HG02623 (cell line): Measurements from ENCODE around the gene PTPRN2.
"Not testable (repeated sequence)": the region's sequence is repeated elsewhere in the genome, so short reads cannot be mapped to it uniquely, and the experiment has no call there.

Experiments used
- ATAC-seq: cut with Tn5 transposase; IDR thresholded peaks from one replicate; pipeline ENCODE4 v1.9.1; 2021; ENCODE audit warnings: moderate library complexity; ENCODE audit not compliant: unreplicated experiment

The PTPRN2 gene

GRCh38 chr7:157895098-157895497, 692.5 kb downstream of the PTPRN2 start:
- not testable (repeated sequence) for ATAC-seq

- ATAC-seq = no peak
These were observed 694.0 kb downstream of the PTPRN2 start for GRCh38 chr7:157893535-157894044.

- no peak for ATAC-seq
These were observed 694.7 kb downstream of the PTPRN2 start for GRCh38 chr7:157892751-157893523.

- no peak for ATAC-seq
These were observed 696.7 kb downstream of the PTPRN2 start for GRCh38 chr7:157890921-157891401.

- ATAC-seq = no peak
These were observed 698.1 kb downstream of the PTPRN2 start for GRCh38 chr7:157889480-157889879.

- no peak for ATAC-seq
These were observed 699.0 kb downstream of the PTPRN2 start for GRCh38 chr7:157888579-157888978.

- no peak for ATAC-seq
These were observed 700.2 kb downstream of the PTPRN2 start for GRCh38 chr7:157887400-157887799.

GRCh38 chr7:157886711-157887110, 700.9 kb downstream of the PTPRN2 start:
- no peak for ATAC-seq

GRCh38 chr7:157886266-157886665, 701.4 kb downstream of the PTPRN2 start:
- no peak for ATAC-seq

- no peak for ATAC-seq
These were observed 702.5 kb downstream of the PTPRN2 start for GRCh38 chr7:157885140-157885539.

- ATAC-seq = no peak
These were observed 703.1 kb downstream of the PTPRN2 start for GRCh38 chr7:157884461-157885062.

- ATAC-seq = no peak
These were observed 706.4 kb downstream of the PTPRN2 start for GRCh38 chr7:157881048-157881771.

- ATAC-seq = no peak
These were observed 708.2 kb downstream of the PTPRN2 start for GRCh38 chr7:157879391-157879790.

GRCh38 chr7:157877298-157878090, 710.1 kb downstream of the PTPRN2 start:
- no peak for ATAC-seq

- ATAC-seq = no peak
These were observed 710.9 kb downstream of the PTPRN2 start for GRCh38 chr7:157876469-157877285.

GRCh38 chr7:157875230-157876179, 712.1 kb downstream of the PTPRN2 start:
- no peak for ATAC-seq

GRCh38 chr7:157874870-157875229, 712.8 kb downstream of the PTPRN2 start:
- ATAC-seq = no peak

- ATAC-seq = no peak
These were observed 713.3 kb downstream of the PTPRN2 start for GRCh38 chr7:157874208-157874816.
